H1 (cell line): ENCODE results near the gene TMEM250. TPM values are rescaled to one million over a fixed set of nuclear protein-coding genes. Genes with fewer than 3 reads are reported as not detected.

Experiments used
- MAFK ChIP-seq: IDR thresholded peaks from 2 replicates; pipeline ENCODE4 v1.6.1; 2012; ENCODE audit warnings: low read depth, mild to moderate bottlenecking, improper control_type of control experiment, low read length
- RBBP5 ChIP-seq: IDR thresholded peaks from 2 replicates; pipeline ENCODE4 v1.7.1; 2012; ENCODE audit warnings: low read depth, mild to moderate bottlenecking, inconsistent platforms, low read length, moderate library complexity, borderline replicate concordance
- SUZ12 ChIP-seq: fragments of 200-600 bp; sonication (generic); IDR thresholded peaks from 2 replicates; pipeline ENCODE4 v1.6.1; 2012; ENCODE audit warnings: mild to moderate bottlenecking, inconsistent platforms, low read length, moderate library complexity, mixed read lengths
- polyA plus RNA-seq, 7 experiments: library from polyadenylated mRNA; depleted of rRNA in 3 of 7; stranded (reverse) in 5 of 7; unstranded in 2 of 7; fragments of >200 nt in 5 of 7; fragments of 200-250 nt in 2 of 7; gene quantifications; 1 replicate in 5 of 7; 2 replicates in 1 of 7; 4 replicates in 1 of 7; pipeline versions ENCODE4 v1.2.1 to v1.2.3, GENCODE V29; 2011 to 2013; ENCODE audit warnings: missing spikeins in 2 of 7, mixed read lengths in 2 of 7
- total RNA-seq: library from RNA; stranded (reverse); fragmentation: NEBNext Ultra II Directional; extraction: Animal tissue kit (Norgen Biotek cat#: 25700); gene quantifications from 2 replicates; pipeline ENCODE4 v1.2.1, GENCODE V29; 2021

Gene TMEM250
- total and polyA plus RNA-seq, 2 of the 8 experiments (the other 6 are each of a cell fraction or from before 2014, with no cell fraction given), result 22.3 to 34.9 TPM

- no peak for TF ChIP-seq MAFK
- TF ChIP-seq RBBP5, result no peak
- no peak for TF ChIP-seq SUZ12
These were observed 28.5 kb downstream of the TMEM250 start (continued) for GRCh38 chr9:136090056-136090735.
